Superior temporal gyrus (tissue), 1 donor: Measurements from ENCODE around the gene SLC22A25.
"Not testable (repeated sequence)": the region's sequence is repeated elsewhere in the genome, so short reads cannot be mapped to it uniquely, and the experiment has no call there.

Experiments
- DNase-seq: peaks from one replicate; pipeline ENCODE4 v3.0.0-alpha.2; 2016; ENCODE audit errors: extremely low spot score

The SLC22A25 gene

GRCh38 chr11:63243533-63243932, at the start of gene SLC22A25:
TSS of gene SLC22A25 (minus strand) at chr11:63243599. CDS start at chr11:63229652, 13,947 bp downstream.
- no peak for DNase-seq

- DNase-seq: no peak
These were observed 46.9 kb upstream of the SLC22A25 start for GRCh38 chr11:63290285-63290684.

- no peak for DNase-seq
These were observed 46.3 kb upstream of the SLC22A25 start for GRCh38 chr11:63289658-63290057.

- no peak for DNase-seq
These were observed 39.2 kb upstream of the SLC22A25 start for GRCh38 chr11:63282579-63282978.

- DNase-seq: no peak
These were observed 37.5 kb upstream of the SLC22A25 start for GRCh38 chr11:63280920-63281319.

- no peak for DNase-seq
These were observed 34.0 kb upstream of the SLC22A25 start for GRCh38 chr11:63277345-63277943.

- no peak for DNase-seq
These were observed 31.4 kb upstream of the SLC22A25 start for GRCh38 chr11:63274776-63275175.

- DNase-seq: no peak
These were observed 30.3 kb upstream of the SLC22A25 start for GRCh38 chr11:63273685-63274084.

- DNase-seq: no peak
These were observed 19.1 kb upstream of the SLC22A25 start for GRCh38 chr11:63262547-63262946.

- DNase-seq: no peak
These were observed 7.9 kb upstream of the SLC22A25 start for GRCh38 chr11:63251312-63251711.

- DNase-seq: no peak
These were observed 7.0 kb upstream of the SLC22A25 start for GRCh38 chr11:63250162-63251050.

- DNase-seq: no peak
These were observed 5.6 kb upstream of the SLC22A25 start for GRCh38 chr11:63248966-63249365.

- not testable (repeated sequence) for DNase-seq
These were observed 4.0 kb upstream of the SLC22A25 start for GRCh38 chr11:63247237-63248002.

- DNase-seq: no peak
These were observed 2.6 kb upstream of the SLC22A25 start for GRCh38 chr11:63246045-63246444.

GRCh38 chr11:63244862-63245261, 1.5 kb upstream of the SLC22A25 start:
- DNase-seq: no peak

GRCh38 chr11:63242089-63242781, 1.2 kb downstream of the SLC22A25 start:
- DNase-seq: no peak

GRCh38 chr11:63240791-63241379, 2.5 kb downstream of the SLC22A25 start:
- DNase-seq: no peak

- DNase-seq: no peak
These were observed 3.3 kb downstream of the SLC22A25 start for GRCh38 chr11:63240098-63240497.

- no peak for DNase-seq
These were observed 4.1 kb downstream of the SLC22A25 start for GRCh38 chr11:63239254-63239653.

GRCh38 chr11:63237413-63237812, 6.0 kb downstream of the SLC22A25 start:
- no peak for DNase-seq
